H1 (cell line): ENCODE data around the gene NEURL1B. TPM values are rescaled to one million over a fixed set of nuclear protein-coding genes. Genes with fewer than 3 reads are reported as not detected.

Source experiments
- CTCF ChIA-PET: fragments of 300-600 bp; sonication (Branson Sonifier 250); formaldehyde crosslinking; loops from one replicate; lab custom pipeline; 2021; ENCODE audit not compliant: partially characterized antibody; lab: Charles Lee
- POLR2A ChIA-PET: fragments of 300-600 bp; sonication (Branson Sonifier 250); formaldehyde crosslinking; loops from one replicate; lab custom pipeline; 2021; ENCODE audit warnings: inconsistent platforms; ENCODE audit not compliant: partially characterized antibody; lab: Charles Lee
- DNase-seq, 2 experiments: peaks; one replicate each; pipeline versions ENCODE4 v3.0.0 to v3.0.0-alpha.2; 2010 to 2022; ENCODE audit warnings: low spot score in 2 of 2, low read depth in 1 of 2, mixed read lengths in 1 of 2
- FAIRE-seq: peaks from 2 replicates; lab custom pipeline; 2011; peaks lifted over from hg19 to GRCh38; lab: Jason Lieb, UNC
- H2AFZ ChIP-seq: 2 replicates; pipeline ENCODE4 v1.8.1; 2012; ENCODE audit warnings: low read length, inconsistent platforms
- H2AK5ac ChIP-seq: 2 replicates; pipeline ENCODE4 v1.6.1; 2013; ENCODE audit warnings: low read depth, low read length
- H2BK120ac ChIP-seq: replicated peaks from 2 replicates; pipeline ENCODE3; 2013; ENCODE audit warnings: low read depth, low read length, inconsistent platforms
- H2BK12ac ChIP-seq: 2 replicates; pipeline ENCODE4 v1.6.1; 2013; ENCODE audit warnings: low read depth, low read length
- H2BK15ac ChIP-seq: 2 replicates; pipeline ENCODE4 v1.6.1; 2013; ENCODE audit warnings: low read length
- H2BK20ac ChIP-seq: 2 replicates; pipeline ENCODE4 v1.6.1; 2013; ENCODE audit warnings: low read length
- H2BK5ac ChIP-seq: 2 replicates; pipeline ENCODE4 v1.6.1; 2013; ENCODE audit warnings: low read depth, low read length
- H3K14ac ChIP-seq: 2 replicates; pipeline ENCODE4 v1.6.1; 2013; ENCODE audit warnings: inconsistent platforms; ENCODE audit not compliant: insufficient read length
- H3K18ac ChIP-seq: 2 replicates; pipeline ENCODE4 v1.6.1; 2013; ENCODE audit warnings: low read length; ENCODE audit errors: extremely low read depth
- H3K23ac ChIP-seq: 2 replicates; pipeline ENCODE4 v1.6.1; 2013; ENCODE audit warnings: inconsistent platforms; ENCODE audit not compliant: insufficient read length
- H3K23me2 ChIP-seq: 2 replicates; pipeline ENCODE4 v1.6.1; 2013; ENCODE audit warnings: low read depth, low read length
- H3K27ac ChIP-seq: 2 replicates; pipeline ENCODE4 v1.6.1; 2011; ENCODE audit warnings: low read depth, low read length, inconsistent platforms
- H3K27me3 ChIP-seq, 4 experiments: replicated peaks in 1 of 4; 1 replicate in 1 of 4; 2 replicates in 3 of 4; pipeline versions ENCODE4 v1.6.1 to v1.8.1; 2011 to 2013; ENCODE audit warnings: low read length in 3 of 4, mild to moderate bottlenecking in 3 of 4, inconsistent platforms in 2 of 4, mixed read lengths in 2 of 4, moderate library complexity in 1 of 4; ENCODE audit not compliant: control insufficient read depth in 3 of 4, insufficient read depth in 3 of 4; ENCODE audit errors: extremely low read depth in 1 of 4
- H3K36me3 ChIP-seq, 4 experiments: 2 replicates each; pipeline versions ENCODE4 v1.6.1 to v1.8.1; 2011 to 2013; ENCODE audit warnings: mild to moderate bottlenecking in 4 of 4, low read length in 3 of 4, moderate library complexity in 2 of 4, control low read depth in 1 of 4, inconsistent platforms in 1 of 4; ENCODE audit not compliant: insufficient read depth in 4 of 4, control insufficient read depth in 2 of 4
- H3K4ac ChIP-seq: replicated peaks from 2 replicates; pipeline ENCODE3; 2013; ENCODE audit warnings: low read length, low read depth, mixed read lengths, inconsistent platforms; ENCODE audit not compliant: insufficient read length
- H3K4me1 ChIP-seq, 4 experiments: replicated peaks in 1 of 4; 1 replicate in 1 of 4; 2 replicates in 3 of 4; pipeline versions ENCODE4 v1.6.1 to v1.8.1; 2011 to 2013; ENCODE audit warnings: low read length in 3 of 4, inconsistent platforms in 2 of 4, mixed read lengths in 1 of 4; ENCODE audit not compliant: insufficient read depth in 4 of 4, control insufficient read depth in 3 of 4
- H3K4me2 ChIP-seq, 2 experiments: 2 replicates each; pipeline versions ENCODE4 v1.6.1 to v1.8.1; 2011 to 2013; ENCODE audit warnings: low read depth in 2 of 2, low read length in 2 of 2, control low read depth in 1 of 2, inconsistent platforms in 1 of 2, mild to moderate bottlenecking in 1 of 2; ENCODE audit not compliant: insufficient read depth in 1 of 2
- H3K4me3 ChIP-seq, 4 experiments: fragments of 200-600, 300-600 bp in 1 of 4; sonication (generic), shearing (Covaris generic), sonication (Bioruptor Twin) in 1 of 4; 2 replicates each; pipeline versions ENCODE4 v1.5.1 to v1.8.1; 2011 to 2016; ENCODE audit warnings: low read length in 4 of 4, low read depth in 3 of 4, control low read depth in 2 of 4, inconsistent platforms in 2 of 4, mild to moderate bottlenecking in 2 of 4, mixed read lengths in 1 of 4, moderate library complexity in 1 of 4; ENCODE audit not compliant: insufficient read depth in 2 of 4; ENCODE audit errors: extremely low read depth in 1 of 4
- H3K56ac ChIP-seq: replicated peaks from 2 replicates; pipeline ENCODE3; 2013; ENCODE audit warnings: low read depth, mild to moderate bottlenecking, mixed read lengths, low read length, inconsistent platforms; ENCODE audit not compliant: insufficient read length
- H3K79me1 ChIP-seq: 2 replicates; pipeline ENCODE4 v1.6.1; 2013; ENCODE audit warnings: low read depth, low read length, control low read depth
- H3K79me2 ChIP-seq, 2 experiments: 2 replicates each; pipeline versions ENCODE4 v1.6.1 to v1.8.1; 2012 to 2013; ENCODE audit warnings: low read length in 2 of 2, mild to moderate bottlenecking in 2 of 2, inconsistent platforms in 1 of 2; ENCODE audit not compliant: insufficient read depth in 2 of 2, control insufficient read depth in 1 of 2
- H3K9ac ChIP-seq, 4 experiments: replicated peaks in 1 of 4; 1 replicate in 1 of 4; 2 replicates in 3 of 4; pipeline versions ENCODE4 v1.6.1 to v1.8.1; 2011 to 2013; ENCODE audit warnings: low read depth in 3 of 4, low read length in 3 of 4, control low read depth in 2 of 4, mild to moderate bottlenecking in 2 of 4, moderate library complexity in 2 of 4, inconsistent platforms in 1 of 4; ENCODE audit errors: extremely low read depth in 1 of 4
- H3K9me3 ChIP-seq, 2 experiments: 2 replicates each; pipeline versions ENCODE4 v1.6.1 to v1.8.1; 2012 to 2013; ENCODE audit warnings: mild to moderate bottlenecking in 2 of 2, moderate library complexity in 2 of 2, control low read depth in 1 of 2, inconsistent platforms in 1 of 2, low read depth in 1 of 2, low read length in 1 of 2, mixed read lengths in 1 of 2; ENCODE audit not compliant: insufficient read depth in 2 of 2
- H4K20me1 ChIP-seq, 2 experiments: replicated peaks in 1 of 2; 2 replicates each; pipeline versions ENCODE3 to v1.8.1; 2011 to 2013; ENCODE audit warnings: inconsistent platforms in 2 of 2, low read length in 2 of 2, mild to moderate bottlenecking in 1 of 2; ENCODE audit not compliant: insufficient read depth in 2 of 2, control insufficient read depth in 1 of 2
- H4K5ac ChIP-seq: 2 replicates; pipeline ENCODE4 v1.6.1; 2013; ENCODE audit warnings: low read length, low read depth, mixed read lengths, inconsistent platforms; ENCODE audit not compliant: insufficient read length
- H4K8ac ChIP-seq: 2 replicates; pipeline ENCODE4 v1.8.0; 2013; ENCODE audit warnings: mild to moderate bottlenecking, moderate library complexity, low read length, inconsistent platforms; ENCODE audit not compliant: insufficient read depth; ENCODE audit errors: extremely low read depth
- H4K91ac ChIP-seq: replicated peaks from 2 replicates; pipeline ENCODE3; 2013; ENCODE audit warnings: low read length, mixed read lengths, inconsistent platforms; ENCODE audit not compliant: insufficient read length
- ATF3 ChIP-seq: IDR thresholded peaks from 2 replicates; pipeline ENCODE4 v1.6.1; 2011; ENCODE audit warnings: low read depth, mild to moderate bottlenecking, low read length; ENCODE audit not compliant: insufficient read depth
- CTCF ChIP-seq, 3 experiments: IDR thresholded peaks; 1 replicate in 2 of 3; 2 replicates in 1 of 3; pipeline versions ENCODE4 v1.5.1 to v1.6.1; 2011; ENCODE audit warnings: low read length in 3 of 3, mild to moderate bottlenecking in 3 of 3, inconsistent platforms in 2 of 3, low read depth in 1 of 3, moderate library complexity in 1 of 3; ENCODE audit not compliant: insufficient read depth in 1 of 3; ENCODE audit errors: control extremely low read depth in 1 of 3
- JUN ChIP-seq: IDR thresholded peaks from 2 replicates; pipeline ENCODE4 v1.6.1; 2011; ENCODE audit warnings: low read depth, mild to moderate bottlenecking, improper control_type of control experiment, low read length
- JUND ChIP-seq: IDR thresholded peaks from 2 replicates; pipeline ENCODE4 v1.6.1; 2011; ENCODE audit warnings: mild to moderate bottlenecking, improper control_type of control experiment, low read length
- POLR2A ChIP-seq, 2 experiments: IDR thresholded peaks; 1 replicate in 1 of 2; 2 replicates in 1 of 2; pipeline ENCODE4 v1.6.1; 2011; ENCODE audit warnings: low read depth in 2 of 2, low read length in 2 of 2, mild to moderate bottlenecking in 2 of 2; ENCODE audit errors: control extremely low read depth in 1 of 2
- RAD21 ChIP-seq, 2 experiments: IDR thresholded peaks in 1 of 2; conservative IDR thresholded peaks in 1 of 2; 2 replicates each; pipeline ENCODE4 v1.6.1; 2011; ENCODE audit warnings: low read depth in 2 of 2, low read length in 2 of 2, improper control_type of control experiment in 1 of 2, inconsistent platforms in 1 of 2, mild to moderate bottlenecking in 1 of 2, moderate library complexity in 1 of 2
- WGBS, 2 experiments: shearing (Covaris generic) in 1 of 2; methylation state at CpG; one replicate each; pipeline versions ENCODE4 v1.1.6 to v1.1.7; 2013 to 2015; ENCODE audit warnings: low lambda C conversion rate in 2 of 2, mixed read lengths in 2 of 2, inconsistent platforms in 1 of 2, low coverage in 1 of 2, missing lambda C conversion rate in 1 of 2; ENCODE audit not compliant: insufficient replicate concordance in 2 of 2, insufficient coverage in 1 of 2, insufficient read length in 1 of 2; ENCODE audit errors: extremely low coverage in 1 of 2, missing lambda C conversion rate in 1 of 2; 5-methylcytosine and 5-hydroxymethylcytosine counted together
- polyA plus RNA-seq, 7 experiments: library from polyadenylated mRNA; depleted of rRNA in 3 of 7; stranded (reverse) in 5 of 7; unstranded in 2 of 7; fragments of >200 nt in 5 of 7; fragments of 200-250 nt in 2 of 7; gene quantifications; 1 replicate in 5 of 7; 2 replicates in 1 of 7; 4 replicates in 1 of 7; pipeline versions ENCODE4 v1.2.1 to v1.2.3, GENCODE V29; 2011 to 2013; ENCODE audit warnings: missing spikeins in 2 of 7, mixed read lengths in 2 of 7
- total RNA-seq: library from RNA; stranded (reverse); fragmentation: NEBNext Ultra II Directional; extraction: Animal tissue kit (Norgen Biotek cat#: 25700); gene quantifications from 2 replicates; pipeline ENCODE4 v1.2.1, GENCODE V29; 2021

The NEURL1B gene
- total and polyA plus RNA-seq, 2 of the 8 experiments (the other 6 are each of a cell fraction or from before 2014, with no cell fraction given) = 3.3 to 6.1 TPM

- Histone ChIP-seq H3K18ac (peak overlapping the region; percentile 32; the same call in 1 of the 2 replicates), H2BK15ac (no peak overlapping the region), H3K23me2 (no peaks in the 10 kb centered on the region), H3K4me1 (peaks cover 0 to 2% (median 0%) of the 10 kb centered on the region in 4 experiments; a peak in 2 of 7 replicates), H3K79me1 (no peaks in the 10 kb centered on the region), H3K79me2 (no peaks in the 10 kb centered on the region; a peak in 1 of 4 replicates), H3K56ac (no peak overlapping the region), H4K20me1 (no peaks in the 10 kb centered on the region), H3K27me3 (no peaks in the 10 kb centered on the region), H2AFZ (no peak overlapping the region), H2BK12ac (no peak overlapping the region), H2BK5ac (no peak overlapping the region), H2BK120ac (no peak overlapping the region), H2BK20ac (no peak overlapping the region), H3K9me3 (peaks cover 10 to 15% of the 10 kb centered on the region in 2 experiments; a peak in 3 of 4 replicates), H2AK5ac (no peak overlapping the region), H4K5ac (no peak overlapping the region), H4K8ac (no peak overlapping the region), H3K27ac (no peak overlapping the region; the same call in 1 of the 2 replicates), H3K23ac (no peak overlapping the region), H3K14ac (no peak overlapping the region), H3K36me3 (no peaks in the 10 kb centered on the region), H3K4me2 (no peak overlapping the region), H4K91ac (peak overlapping the region; percentile 46), H3K9ac (no peak overlapping the region), H3K4ac (no peak overlapping the region), H3K4me3 (no peak overlapping the region)
- DNase-seq (no peak), FAIRE-seq (no peak)
- ChIA-PET POLR2A (interaction anchor here (0.9 to 1.0 kb wide), 2 partner anchors 12 to 15 kb away, joined by 3 read pairs; no protein-coding TSS in a partner anchor), CTCF (interaction anchor here (0.7 to 17.9 kb wide), 9 partner anchors 9 to 180 kb away, joined by 3 to 164 read pairs (median 4); partner anchors contain the start of gene NEURL1B)
- TF ChIP-seq POLR2A (IDR thresholded peaks at IDR 0.05; ENCODE audit: control extremely low read depth in 1 of 2, low read depth in 2 of 2, low read length in 2 of 2) (no peak), RAD21 (IDR thresholded peaks at IDR 0.05 in 1 of 2, conservative IDR thresholded peaks at IDR 0.05 in 1 of 2; ENCODE audit: low read depth in 2 of 2, low read length in 2 of 2) (peak; percentile 9 to 22; a peak in 2 of 4 replicates), ATF3 (no peak), JUN (0 out of 2 replicates have a peak, but pooled peaks have one; percentile 10), JUND (0 out of 2 replicates have a peak, but pooled peaks have one; percentile 40), CTCF (IDR thresholded peaks at IDR 0.05; ENCODE audit: control extremely low read depth in 1 of 3, insufficient read depth in 1 of 3, low read depth in 1 of 3, low read length in 3 of 3) (peak in 2 of 3 experiments; percentile 2 to 6; a peak in 2 of 4 replicates)
- WGBS, 2 experiments = 78% methylated on average over 18 of the region's 18 CpGs; no CpG with 5 or more reads in 1 of the 2 experiments
Measured at GRCh38 chr5:172659909-172660628, 19.0 kb downstream of the NEURL1B start.
